Activated CD8-positive, alpha-beta memory T cell treated with anti-CD3 and anti-CD28 coated beads for 4 hours (primary cell): ENCODE data around the gene PCTP.

Experiments used
- DNase-seq, 2 donors: peaks; one replicate each; pipeline ENCODE4 v3.0.0-alpha.2; 2020; ENCODE audit warnings: low read depth in 2 of 2

Gene PCTP

DNA sequence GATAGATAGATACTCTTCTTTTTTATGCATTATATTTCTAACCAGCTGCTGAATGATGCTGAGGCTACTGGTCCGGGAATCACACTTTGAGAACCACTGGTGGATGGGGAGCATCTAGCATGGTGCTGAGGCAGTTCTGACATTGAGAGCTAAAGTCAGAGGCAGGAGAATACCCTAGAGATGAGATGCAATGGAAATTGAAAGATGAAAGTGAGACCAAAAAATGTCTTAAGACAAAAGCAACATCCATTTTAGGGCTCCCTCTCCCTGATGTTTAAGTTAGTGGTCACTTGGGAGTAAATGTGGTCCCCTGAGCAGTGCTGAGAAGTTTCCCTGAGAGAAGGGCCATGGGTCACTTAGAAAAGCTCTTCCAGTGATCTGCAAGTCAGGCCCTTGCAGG lies 6.8 kb downstream of the PCTP start:
- no peak for DNase-seq

GRCh38 chr17:55758171-55758570 lies 7.3 kb downstream of the PCTP start:
- DNase-seq = no peak

GRCh38 chr17:55760643-55761355 lies 9.9 kb downstream of the PCTP start:
- no peak for DNase-seq

DNA sequence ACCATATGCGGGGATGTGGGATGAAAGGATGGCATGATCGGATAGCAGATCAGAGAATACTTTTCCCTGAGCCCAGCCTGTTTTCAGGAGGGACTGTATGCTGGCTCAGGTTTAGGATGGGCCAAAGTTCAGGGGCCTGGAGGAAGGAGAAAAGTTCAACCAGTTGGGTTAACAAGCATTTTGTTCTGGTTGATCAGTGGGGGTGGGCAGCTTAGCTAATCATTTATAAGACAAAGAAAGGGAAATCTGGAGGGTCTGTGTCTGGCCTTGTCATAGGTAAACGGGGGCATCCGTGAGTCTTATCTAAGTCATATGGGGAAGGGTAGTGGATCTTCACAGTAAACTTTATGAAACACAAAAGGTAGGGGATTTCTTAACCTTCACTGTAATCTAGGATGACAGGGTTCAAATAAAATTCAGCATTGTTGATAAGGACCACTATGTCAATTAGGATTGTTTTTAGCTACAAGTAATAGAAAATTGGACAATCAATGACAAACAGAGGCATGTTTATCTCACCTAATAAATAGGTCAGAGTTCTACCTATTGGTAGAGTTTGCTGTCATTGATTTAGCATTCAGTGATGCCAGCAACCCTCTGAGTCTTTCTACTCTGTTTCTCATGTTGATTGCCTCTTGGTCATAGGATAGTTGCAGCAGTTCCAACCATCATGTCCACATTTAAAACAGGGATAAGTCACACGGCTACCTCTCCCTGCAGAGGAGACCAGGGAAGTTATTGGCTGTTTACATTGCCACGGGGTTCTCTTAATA lies 11.4 kb downstream of the PCTP start:
- no peak for DNase-seq

- no peak for DNase-seq
These were observed 13.0 kb downstream of the PCTP start for GRCh38 chr17:55763856-55764255.

DNA sequence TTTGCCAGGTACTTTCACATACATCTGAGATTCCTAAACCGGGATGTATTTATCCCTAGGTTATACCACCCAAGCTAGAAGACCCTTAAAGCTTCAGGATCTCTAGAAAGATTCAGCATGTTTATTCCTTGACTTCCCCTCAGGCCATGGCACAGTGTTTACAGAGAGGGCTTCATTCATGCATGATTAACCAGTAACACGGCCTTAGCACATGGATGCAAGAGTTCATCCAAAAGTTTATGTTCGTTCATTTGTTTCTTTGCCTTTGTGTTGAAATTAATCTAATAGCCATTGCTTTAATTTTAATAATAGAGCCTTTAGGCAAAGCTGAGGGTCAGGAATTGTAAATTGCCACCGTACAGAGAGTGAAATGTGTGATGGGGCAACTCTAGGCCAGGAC lies 13.8 kb downstream of the PCTP start:
- DNase-seq = no peak

DNA sequence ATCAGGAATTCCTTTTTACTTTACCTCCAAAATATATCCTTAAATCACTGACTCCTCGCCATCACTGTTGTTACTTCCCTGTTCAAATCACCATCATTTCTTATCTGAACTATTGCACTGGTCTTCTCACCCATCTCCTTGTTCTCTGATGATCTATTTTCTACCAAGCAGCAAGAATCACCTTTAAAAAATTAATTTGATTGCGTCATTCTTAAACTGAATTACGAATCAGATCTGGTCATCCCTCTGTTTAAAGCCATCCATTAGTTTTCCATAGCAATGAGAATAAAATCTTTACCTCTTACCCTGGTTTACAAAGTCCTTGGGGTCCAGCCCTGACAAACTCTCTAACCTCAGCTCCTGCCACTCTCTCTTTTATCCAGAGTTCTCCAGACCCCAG lies 14.6 kb downstream of the PCTP start:
- DNase-seq = no peak

DNA sequence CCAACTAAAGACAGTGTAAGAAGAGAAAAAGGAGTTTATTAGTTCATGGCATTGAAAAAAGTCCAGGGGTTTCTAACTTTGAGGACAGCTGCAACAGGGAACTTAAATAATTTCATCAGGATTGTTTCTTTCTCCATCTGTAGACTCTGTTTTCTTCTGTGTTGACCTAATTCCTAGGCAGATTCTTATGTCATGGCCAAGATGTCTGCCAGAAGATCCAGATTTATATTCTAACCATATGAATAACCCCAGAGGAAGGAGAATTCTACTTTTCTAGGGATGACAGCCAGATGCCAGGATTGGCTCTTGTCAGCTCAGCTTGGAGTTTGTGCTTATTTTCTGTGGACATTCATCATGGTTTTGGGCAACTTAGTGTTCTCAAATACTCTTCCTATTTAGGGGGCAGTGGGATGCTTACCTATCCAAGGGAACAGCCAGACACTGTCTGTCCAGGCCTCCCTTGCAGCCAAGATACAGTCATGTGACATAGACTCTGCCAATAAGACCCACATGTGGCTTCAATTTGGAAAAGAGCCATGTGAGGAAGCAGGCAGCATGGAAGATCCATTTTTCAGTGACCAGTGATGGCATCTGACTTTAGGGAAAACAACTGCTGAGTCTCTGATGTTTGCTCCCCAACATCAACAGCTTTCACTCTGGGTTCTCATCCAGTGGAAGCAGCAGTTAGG lies 18.2 kb downstream of the PCTP start:
- no peak for DNase-seq

DNA sequence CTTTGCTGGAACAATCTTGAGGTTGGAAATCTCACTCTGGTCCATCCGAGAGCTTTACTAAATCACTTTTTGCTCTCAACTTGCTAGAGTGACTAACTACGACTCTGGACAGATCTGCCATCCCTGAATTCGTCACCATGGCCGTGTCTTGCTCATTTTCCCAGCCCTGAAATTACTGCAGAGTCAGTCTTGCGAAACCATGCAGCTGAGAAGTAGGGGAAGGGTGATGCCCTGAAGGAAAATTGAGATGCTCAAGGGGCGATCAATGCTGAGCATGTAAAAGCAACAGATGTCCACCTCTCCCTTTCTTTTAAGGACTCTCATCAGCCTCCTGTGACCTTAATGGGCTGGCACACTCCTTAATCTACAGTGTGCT lies 18.8 kb downstream of the PCTP start:
- DNase-seq = no peak

DNA sequence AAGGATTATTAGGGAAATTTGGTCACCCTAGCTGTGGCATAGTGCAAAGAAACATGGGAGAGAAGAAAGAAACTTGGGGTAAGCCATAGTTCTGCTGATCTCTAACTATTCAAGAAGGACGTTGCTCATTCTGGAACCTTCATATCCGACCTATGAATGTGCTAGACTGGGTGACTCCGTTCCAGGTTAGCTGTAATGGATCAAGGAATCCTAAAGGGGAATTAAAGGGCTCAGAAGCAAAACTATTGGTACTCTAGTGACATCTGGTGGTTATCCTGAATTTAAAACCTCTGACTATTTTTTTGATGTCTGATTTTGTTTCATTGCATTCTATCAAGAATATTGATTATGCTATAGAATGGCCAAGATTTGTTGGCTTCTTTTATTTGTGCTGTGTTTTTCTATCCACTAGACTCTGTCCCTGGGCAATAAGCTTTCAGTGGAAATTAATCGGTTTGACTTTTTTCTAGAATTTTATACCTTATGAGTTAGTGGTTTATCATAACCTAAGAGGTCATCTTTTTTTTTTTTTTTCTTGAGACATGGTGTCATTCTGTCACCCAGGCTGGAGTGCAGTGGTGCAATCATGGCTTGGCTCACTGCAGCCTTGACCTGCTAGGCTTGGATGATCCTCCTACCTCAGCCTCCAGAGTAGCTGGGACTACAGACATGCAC lies 19.5 kb downstream of the PCTP start:
- no peak for DNase-seq

DNA sequence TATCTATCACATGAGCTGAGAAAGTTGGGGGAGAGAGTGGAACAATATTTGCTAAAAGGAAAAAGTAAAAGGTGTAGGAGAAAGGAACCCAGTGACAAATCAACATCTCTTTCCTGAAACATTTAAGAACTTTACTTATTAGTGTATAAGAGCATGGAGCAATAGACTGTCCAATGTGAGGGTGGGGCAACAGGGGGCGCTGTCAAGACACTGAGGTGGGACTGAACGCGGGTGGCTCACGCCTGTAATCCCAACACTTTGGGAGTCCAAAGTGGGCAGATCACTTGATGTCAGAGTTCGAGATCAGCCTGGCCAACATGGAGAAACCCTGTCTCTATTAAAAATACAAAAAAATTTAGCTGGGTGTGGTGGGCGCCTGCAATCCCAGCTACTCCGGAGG lies 21.2 kb downstream of the PCTP start:
- DNase-seq = no peak

- no peak for DNase-seq
These were observed 22.8 kb downstream of the PCTP start for GRCh38 chr17:55773671-55774070.

DNA sequence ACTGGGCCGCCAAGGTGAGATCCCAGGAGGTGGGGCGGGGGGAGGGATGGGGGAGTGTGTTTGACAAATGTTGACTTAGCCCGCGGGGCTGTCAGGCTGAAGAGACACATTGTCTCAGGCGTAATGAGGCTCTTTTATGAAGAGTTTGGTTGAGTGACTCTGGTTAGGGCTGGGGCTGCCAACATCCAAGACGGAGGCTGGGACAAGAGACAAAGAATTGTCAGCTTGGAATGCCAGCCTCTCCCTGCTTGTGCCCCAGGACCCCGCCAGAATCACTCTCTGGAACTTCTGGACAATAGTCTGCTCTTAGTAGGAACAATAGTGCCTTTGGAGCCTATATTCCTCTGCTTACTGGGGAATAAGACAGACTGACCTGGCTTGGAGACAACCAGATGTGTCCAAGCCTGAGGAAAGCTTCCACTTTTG lies 24.0 kb downstream of the PCTP start:
- DNase-seq = no peak

- DNase-seq = no peak
These were observed 25.4 kb downstream of the PCTP start for GRCh38 chr17:55776271-55776670.

GRCh38 chr17:55777471-55777971 lies 26.7 kb downstream of the PCTP start:
- DNase-seq = no peak

DNA sequence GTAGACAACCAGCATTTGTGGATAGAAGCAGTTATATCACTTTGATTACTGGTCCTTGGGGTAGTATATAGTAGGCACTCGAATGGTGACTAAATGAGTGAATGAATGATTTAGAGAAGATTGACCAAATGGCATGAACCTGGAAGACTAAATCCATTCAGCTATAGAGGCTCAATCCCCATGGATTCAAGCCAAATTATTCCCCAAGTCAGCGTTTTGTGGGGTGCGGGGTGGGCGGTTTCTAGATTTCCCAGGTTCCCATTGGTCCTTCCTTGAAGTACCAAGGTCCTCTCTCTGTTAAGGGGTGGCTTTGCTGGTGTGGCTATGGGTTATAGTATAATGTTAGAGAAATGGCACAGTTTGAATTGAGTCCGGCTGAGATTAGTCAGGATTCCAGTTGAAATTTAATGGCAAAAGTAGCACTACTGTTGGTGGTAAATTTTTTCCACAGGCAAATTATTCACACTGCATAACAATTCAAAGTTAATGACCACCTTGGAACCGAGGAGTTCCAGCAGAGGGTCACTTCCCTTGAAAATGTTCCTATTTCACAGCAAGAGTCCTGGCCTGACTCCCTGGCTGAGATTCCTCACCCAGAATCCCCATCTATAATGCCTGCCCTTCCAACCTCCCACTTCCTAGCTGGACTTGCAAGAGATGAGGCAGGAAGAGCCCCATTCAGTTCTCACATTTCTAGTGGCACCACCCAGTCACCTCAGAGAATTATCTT lies 27.7 kb downstream of the PCTP start:
- DNase-seq = no peak

- DNase-seq = no peak
These were observed 32.9 kb downstream of the PCTP start for GRCh38 chr17:55783684-55784245.

DNA sequence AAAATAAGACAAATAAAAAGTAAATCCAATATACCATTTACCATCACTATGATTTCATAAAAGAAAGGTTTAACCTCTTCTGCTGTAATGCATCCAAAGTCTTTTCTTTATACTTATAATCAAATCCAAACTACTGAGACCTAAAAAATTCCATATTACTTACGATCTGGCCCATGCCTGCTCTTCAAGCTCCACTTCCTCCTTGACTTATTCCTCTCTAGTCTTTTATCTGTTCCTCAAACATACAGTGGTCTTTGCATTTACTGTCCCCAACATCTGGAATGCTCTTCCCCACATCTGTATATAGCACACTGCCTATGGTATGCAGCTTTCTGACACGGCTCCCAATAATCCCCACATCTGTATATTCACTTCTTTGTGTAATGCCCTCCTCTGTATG lies 33.8 kb downstream of the PCTP start:
- no peak for DNase-seq

- DNase-seq = no peak
These were observed 34.3 kb downstream of the PCTP start for GRCh38 chr17:55785181-55785580.

DNA sequence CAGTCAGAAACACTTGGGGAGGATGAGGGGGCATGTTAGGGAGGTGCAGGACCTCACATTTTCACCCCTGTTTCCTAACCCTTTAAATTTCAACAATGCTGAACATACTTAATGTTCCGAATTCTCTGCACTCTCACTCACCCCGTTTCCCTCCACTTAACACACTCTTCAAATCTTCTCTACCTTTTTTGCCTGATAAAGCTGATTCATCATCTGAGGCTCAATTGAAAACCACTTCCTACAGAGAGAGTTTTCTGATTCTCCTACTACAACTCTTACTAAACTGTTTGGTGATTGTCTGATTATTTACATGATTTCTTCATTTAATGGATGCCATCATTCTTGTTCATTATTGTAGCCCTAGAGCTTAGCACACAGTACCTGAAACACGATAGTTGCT lies 42.4 kb downstream of the PCTP start:
- no peak for DNase-seq
